ENCODE measurements around the gene CPT2. TPM values are rescaled to one million over a fixed set of nuclear protein-coding genes. Genes with fewer than 3 reads are reported as not detected.

The CPT2 gene
- total and polyA plus RNA-seq, 10 donors: 7.1 to 30.9 (median 16.8) TPM

- no peak overlapping the region for H3K4me3 ChIP-seq
- no peak for DNase-seq
- H3K36me3 ChIP-seq: peaks cover 10 to 94% (median 71%) of the 10 kb centered on the region in 6 donors
- 75 to 92% (median 87%) methylated on average over 5 of the region's 5 CpGs for WGBS, 5 donors
- H3K27ac ChIP-seq: no peak overlapping the region
- H3K9me3 ChIP-seq: no peaks in the 10 kb centered on the region
- no peak for TF ChIP-seq POLR2A (IDR thresholded peaks at IDR 0.05)
- TF ChIP-seq CTCF (IDR thresholded peaks at IDR 0.05 in 8 of 11, conservative IDR thresholded peaks at IDR 0.05 in 3 of 11): no peak
- no peak for TF ChIP-seq POLR2AphosphoS5 (IDR thresholded peaks at IDR 0.05)
- H3K4me1 ChIP-seq: peaks cover 2 to 27% (median 6%) of the 10 kb centered on the region in 6 donors
- no peaks in the 10 kb centered on the region for H3K27me3 ChIP-seq (replicated peaks in 1 of 7)
- intact Hi-C loops (cut with DNase I; ENCODE audit: low total_unique reads): no loop called here
These were observed 17.8 kb downstream of the CPT2 start for GRCh38 chr1:53214376-53214940.

GRCh38 chr1:53218201-53218600 lies 21.6 kb downstream of the CPT2 start:
- H3K27ac ChIP-seq: no peak overlapping the region
- TF ChIP-seq POLR2AphosphoS5 (IDR thresholded peaks at IDR 0.05): no peak
- TF ChIP-seq POLR2A (IDR thresholded peaks at IDR 0.05): no peak
- TF ChIP-seq CTCF (IDR thresholded peaks at IDR 0.05 in 8 of 11, conservative IDR thresholded peaks at IDR 0.05 in 3 of 11): no peak
- no peak overlapping the region for H3K4me3 ChIP-seq
- H3K36me3 ChIP-seq: peaks cover 6 to 57% (median 35%) of the 10 kb centered on the region in 6 donors
- 79 to 98% (median 93%) methylated on average over 6 to 7 of the region's 7 CpGs for WGBS, 5 donors
- no peaks in the 10 kb centered on the region for H3K9me3 ChIP-seq
- intact Hi-C loops (cut with DNase I; ENCODE audit: low total_unique reads): no loop called here
- peaks cover 6 to 44% (median 19%) of the 10 kb centered on the region in 6 donors for H3K4me1 ChIP-seq
- H3K27me3 ChIP-seq (replicated peaks in 1 of 7): no peaks in the 10 kb centered on the region
- DNase-seq: no peak

- Histone ChIP-seq H3K4me3 (peak overlapping the region; percentile 62 to 79 (median 72)), H3K27me3 (replicated peaks in 1 of 7) (no peaks in the 10 kb centered on the region), H3K36me3 (peaks cover 0 to 41% (median 20%) of the 10 kb centered on the region in 6 donors), H3K9me3 (no peaks in the 10 kb centered on the region), H3K27ac (peak overlapping the region; percentile 96 to 98 (median 97)), H3K4me1 (peaks cover 6 to 44% (median 19%) of the 10 kb centered on the region in 6 donors)
- no peak for DNase-seq
- intact Hi-C loops (cut with DNase I; ENCODE audit: low total_unique reads): no loop called here
- TF ChIP-seq CTCF (IDR thresholded peaks at IDR 0.05 in 8 of 11, conservative IDR thresholded peaks at IDR 0.05 in 3 of 11) (no peak), POLR2AphosphoS5 (IDR thresholded peaks at IDR 0.05) (no peak), POLR2A (IDR thresholded peaks at IDR 0.05) (no peak)
- 32 to 38% (median 36%) methylated on average over 8 of the region's 8 CpGs for WGBS, 5 donors
These were observed 23.1 kb downstream of the CPT2 start for GRCh38 chr1:53219711-53220110.

GRCh38 chr1:53220171-53220961 lies 23.7 kb downstream of the CPT2 start, which contains the start of gene CZIB:
Gene CZIB, minus strand, starts transcription at chr1:53220634. Its CDS starts 59 bp downstream, at chr1:53220575.
- intact Hi-C loops (cut with DNase I; ENCODE audit: low total_unique reads): no loop called here
- Histone ChIP-seq H3K36me3 (peaks cover 0 to 35% (median 15%) of the 10 kb centered on the region in 6 donors), H3K27me3 (replicated peaks in 1 of 7) (no peaks in the 10 kb centered on the region), H3K9me3 (no peaks in the 10 kb centered on the region), H3K4me3 (peak within 1 kb of the TSS; percentile 62 to 79 (median 72)), H3K4me1 (peaks cover 6 to 44% (median 19%) of the 10 kb centered on the region in 6 donors), H3K27ac (peak within 1 kb of the TSS; percentile 96 to 98 (median 97))
- peak; percentile 99 for DNase-seq
- TF ChIP-seq CTCF (IDR thresholded peaks at IDR 0.05 in 8 of 11, conservative IDR thresholded peaks at IDR 0.05 in 3 of 11): peak in 1 of 11 experiments; percentile 12
- peak; percentile 68 to 86 (median 79) for TF ChIP-seq POLR2A (IDR thresholded peaks at IDR 0.05)
- TF ChIP-seq POLR2AphosphoS5 (IDR thresholded peaks at IDR 0.05): peak; percentile 99
- 0 to 1% (median 1%) methylated on average over 30 to 61 of the region's 61 CpGs for WGBS, 5 donors

Measured in spleen (tissue), 11 donors.